Kidney (tissue), 14 donors: ENCODE data around the gene PTRH2. TPM values are rescaled to one million over a fixed set of nuclear protein-coding genes. Genes with fewer than 3 reads are reported as not detected.

ENCODE experiments used
- DNase-seq, 5 donors: peaks; one replicate each; pipeline ENCODE4 v3.0.0-alpha.2; 2013 to 2020
- FAIRE-seq: peaks from 2 replicates; lab custom pipeline; 2012; peaks lifted over from hg19 to GRCh38; lab: Jason Lieb, UNC
- H3K27ac ChIP-seq, 2 donors: one replicate each; pipeline ENCODE4 v1.7.0; 2013; ENCODE audit warnings: low read depth in 2 of 2, low read length in 2 of 2, inconsistent platforms in 1 of 2
- H3K27me3 ChIP-seq: one replicate; pipeline ENCODE4 v1.7.1; 2013; ENCODE audit warnings: low read length, inconsistent platforms; ENCODE audit not compliant: control insufficient read depth, insufficient read depth
- H3K36me3 ChIP-seq, 3 donors: one replicate each; pipeline versions ENCODE4 v1.7.0 to v1.7.1; 2013; ENCODE audit warnings: low read length in 3 of 3, control low read depth in 1 of 3, inconsistent platforms in 1 of 3; ENCODE audit not compliant: insufficient read depth in 3 of 3, control insufficient read depth in 2 of 3
- H3K4me1 ChIP-seq, 3 donors: one replicate each; pipeline versions ENCODE4 v1.7.0 to v1.7.1; 2013; ENCODE audit warnings: low read length in 3 of 3, inconsistent platforms in 1 of 3, low read depth in 1 of 3; ENCODE audit not compliant: control insufficient read depth in 2 of 3, insufficient read depth in 2 of 3
- H3K4me3 ChIP-seq, 3 donors: one replicate each; pipeline versions ENCODE4 v1.7.0 to v1.8.1; 2013; ENCODE audit warnings: low read length in 3 of 3, control low read depth in 1 of 3, inconsistent platforms in 1 of 3
- H3K9ac ChIP-seq, 3 donors: one replicate each; pipeline versions ENCODE4 v1.7.0 to v1.7.1; 2013; ENCODE audit warnings: low read length in 3 of 3, control low read depth in 1 of 3, inconsistent platforms in 1 of 3
- H3K9me3 ChIP-seq, 3 donors: one replicate each; pipeline versions ENCODE4 v1.7.0 to v1.7.1; 2013; ENCODE audit warnings: low read length in 3 of 3, control low read depth in 1 of 3, inconsistent platforms in 1 of 3; ENCODE audit not compliant: control insufficient read depth in 2 of 3, insufficient read depth in 1 of 3
- intact Hi-C: fragments of 100-400 bp; cut with DNase I; formaldehyde crosslinking; loops from one replicate; pipeline ENCODE4 v1.11.1; 2022
- polyA plus RNA-seq: library from polyadenylated mRNA; stranded (reverse); fragments of 350-450 nt; fragmentation: Illumina TruSeq; extraction: RNeasy Lipid Tissue Mini Kit (QIAGEN cat#74804); gene quantifications from one replicate; pipeline ENCODE4 v1.2.3, GENCODE V29; 2014; ENCODE audit warnings: low read depth, low replicate concordance; ENCODE audit not compliant: insufficient read depth
- total RNA-seq: library from RNA; stranded (reverse); fragmentation: NEBNext Ultra II Directional; extraction: Animal tissue kit (Norgen Biotek cat#: 25700); gene quantifications from one replicate; pipeline ENCODE4 v1.2.1, GENCODE V29; 2021
- TF ChIP-seq, protein P1 (sequence below): IDR thresholded peaks from 3 replicates; pipeline ENCODE4 v1.5.1; 2012; ENCODE audit warnings: mild to moderate bottlenecking, moderate library complexity, borderline replicate concordance; ENCODE audit not compliant: insufficient read depth; ENCODE audit errors: extremely low read depth
- donor health status: control.
- donor health status: control.
- donor health status: control.
- donor health status: control.
- donor health status: control.
- donor health status: DM: yes; HTN: yes; CAD: no.
- donor health status: Normal renal cell carcinoma (clear cell type).

PTRH2 gene
- total and polyA plus RNA-seq, 2 donors from 2014 or later = 17.3 to 27.6 TPM

GRCh38 chr17:59693582-59693981 lies 13.6 kb downstream of the PTRH2 start:
- Histone ChIP-seq H3K9me3 (no peaks in the 10 kb centered on the region), H3K4me3 (no peak overlapping the region), H3K4me1 (no peaks in the 10 kb centered on the region), H3K27ac (no peak overlapping the region), H3K36me3 (peaks cover 19 to 70% (median 46%) of the 10 kb centered on the region in 3 donors), H3K9ac (no peak overlapping the region), H3K27me3 (no peaks in the 10 kb centered on the region)
- TF ChIP-seq, protein P1, sequence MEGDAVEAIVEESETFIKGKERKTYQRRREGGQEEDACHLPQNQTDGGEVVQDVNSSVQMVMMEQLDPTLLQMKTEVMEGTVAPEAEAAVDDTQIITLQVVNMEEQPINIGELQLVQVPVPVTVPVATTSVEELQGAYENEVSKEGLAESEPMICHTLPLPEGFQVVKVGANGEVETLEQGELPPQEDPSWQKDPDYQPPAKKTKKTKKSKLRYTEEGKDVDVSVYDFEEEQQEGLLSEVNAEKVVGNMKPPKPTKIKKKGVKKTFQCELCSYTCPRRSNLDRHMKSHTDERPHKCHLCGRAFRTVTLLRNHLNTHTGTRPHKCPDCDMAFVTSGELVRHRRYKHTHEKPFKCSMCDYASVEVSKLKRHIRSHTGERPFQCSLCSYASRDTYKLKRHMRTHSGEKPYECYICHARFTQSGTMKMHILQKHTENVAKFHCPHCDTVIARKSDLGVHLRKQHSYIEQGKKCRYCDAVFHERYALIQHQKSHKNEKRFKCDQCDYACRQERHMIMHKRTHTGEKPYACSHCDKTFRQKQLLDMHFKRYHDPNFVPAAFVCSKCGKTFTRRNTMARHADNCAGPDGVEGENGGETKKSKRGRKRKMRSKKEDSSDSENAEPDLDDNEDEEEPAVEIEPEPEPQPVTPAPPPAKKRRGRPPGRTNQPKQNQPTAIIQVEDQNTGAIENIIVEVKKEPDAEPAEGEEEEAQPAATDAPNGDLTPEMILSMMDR = no peak
- FAIRE-seq (no peak), DNase-seq (no peak)
- intact Hi-C loops = no loop called here

- intact Hi-C loops = no loop called here
- no peak overlapping the region for H3K4me3 ChIP-seq
- H3K9me3 ChIP-seq = no peaks in the 10 kb centered on the region
- no peak overlapping the region for H3K9ac ChIP-seq
- TF ChIP-seq, protein P1 = no peak
- H3K36me3 ChIP-seq = peaks cover 18 to 63% (median 33%) of the 10 kb centered on the region in 3 donors
- H3K27ac ChIP-seq = no peak overlapping the region
- DNase-seq = no peak
- no peak for FAIRE-seq
- no peaks in the 10 kb centered on the region for H3K4me1 ChIP-seq
- no peaks in the 10 kb centered on the region for H3K27me3 ChIP-seq
Observed at GRCh38 chr17:59688496-59688895, 18.7 kb downstream of the PTRH2 start.

DNA sequence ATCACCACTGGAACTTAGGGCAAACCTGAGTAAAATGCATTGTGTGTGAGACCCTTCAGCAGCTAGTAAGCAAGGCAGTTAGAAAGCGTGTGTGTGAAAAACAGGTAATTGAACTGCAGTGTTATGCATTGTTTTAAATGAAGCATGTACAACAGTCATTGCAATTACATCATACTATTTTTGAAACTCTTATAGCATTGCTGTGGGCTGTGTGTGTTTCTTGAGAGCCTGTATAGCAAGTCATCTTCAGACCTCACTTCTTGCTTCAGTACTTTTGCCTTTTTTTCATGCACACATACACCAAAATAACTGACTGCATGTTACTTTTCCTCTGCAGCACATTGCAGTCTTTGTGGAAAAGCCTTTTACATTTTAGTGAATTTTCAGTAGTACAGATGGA lies 19.2 kb downstream of the PTRH2 start:
- intact Hi-C loops = no loop called here
- H3K27ac ChIP-seq = no peak overlapping the region
- H3K9ac ChIP-seq = no peak overlapping the region
- peaks cover 18 to 66% (median 37%) of the 10 kb centered on the region in 3 donors for H3K36me3 ChIP-seq
- no peaks in the 10 kb centered on the region for H3K27me3 ChIP-seq
- TF ChIP-seq, protein P1 = no peak
- no peak for FAIRE-seq
- no peaks in the 10 kb centered on the region for H3K4me1 ChIP-seq
- DNase-seq = no peak
- H3K9me3 ChIP-seq = no peaks in the 10 kb centered on the region
- no peak overlapping the region for H3K4me3 ChIP-seq

GRCh38 chr17:59684967-59685366 lies 22.3 kb downstream of the PTRH2 start:
- H3K27ac ChIP-seq = no peak overlapping the region
- no peak overlapping the region for H3K9ac ChIP-seq
- TF ChIP-seq, protein P1 = no peak
- intact Hi-C loops = no loop called here
- no peaks in the 10 kb centered on the region for H3K4me1 ChIP-seq
- no peak for DNase-seq
- H3K9me3 ChIP-seq = no peaks in the 10 kb centered on the region
- no peaks in the 10 kb centered on the region for H3K27me3 ChIP-seq
- FAIRE-seq = no peak
- peaks cover 12 to 69% (median 38%) of the 10 kb centered on the region in 3 donors for H3K36me3 ChIP-seq
- no peak overlapping the region for H3K4me3 ChIP-seq
